Tongue (tissue), 2 donors: ENCODE results near the gene KCNJ11. TPM values are rescaled to one million over a fixed set of nuclear protein-coding genes. Genes with fewer than 3 reads are reported as not detected.

ENCODE experiments used
- DNase-seq: peaks from one replicate; pipeline ENCODE4 v3.0.0-alpha.2; 2015
- total RNA-seq: library from RNA; depleted of rRNA; stranded (reverse); fragments of >200 nt; gene quantifications from one replicate; pipeline ENCODE4 v1.2.3, GENCODE V29; 2014

Gene KCNJ11
- total RNA-seq, 1 donor from 2014 or later, result 28.6 TPM

- no peak for DNase-seq
Measured at GRCh38 chr11:17408641-17409040, 20.2 kb upstream of the KCNJ11 start.

GRCh38 chr11:17408026-17408425 lies 19.6 kb upstream of the KCNJ11 start:
- no peak for DNase-seq

GRCh38 chr11:17407575-17407974 lies 19.1 kb upstream of the KCNJ11 start:
- DNase-seq, result no peak

- no peak for DNase-seq
Measured at GRCh38 chr11:17406818-17407149, 18.3 kb upstream of the KCNJ11 start.

- DNase-seq, result no peak
Measured at GRCh38 chr11:17406082-17406817, 17.8 kb upstream of the KCNJ11 start.

- DNase-seq, result peak; percentile 67
Measured at GRCh38 chr11:17405232-17406005, 17.0 kb upstream of the KCNJ11 start.

- no peak for DNase-seq
Measured at GRCh38 chr11:17403980-17404759, 15.7 kb upstream of the KCNJ11 start.

- no peak for DNase-seq
Measured at GRCh38 chr11:17402486-17402885, 14.0 kb upstream of the KCNJ11 start.

- no peak for DNase-seq
Measured at GRCh38 chr11:17401841-17402240, 13.4 kb upstream of the KCNJ11 start.

- DNase-seq, result peak; percentile 16
Measured at GRCh38 chr11:17401316-17401715, 12.9 kb upstream of the KCNJ11 start.

GRCh38 chr11:17400048-17400775 lies 11.8 kb upstream of the KCNJ11 start:
- no peak for DNase-seq

- DNase-seq, result no peak
Measured at GRCh38 chr11:17399236-17399635, 10.8 kb upstream of the KCNJ11 start.

- no peak for DNase-seq
Measured at GRCh38 chr11:17397311-17398002, 9.0 kb upstream of the KCNJ11 start.

- no peak for DNase-seq
Measured at GRCh38 chr11:17396598-17397310, 8.3 kb upstream of the KCNJ11 start.

GRCh38 chr11:17395978-17396377 lies 7.5 kb upstream of the KCNJ11 start:
- no peak for DNase-seq

- no peak for DNase-seq
Measured at GRCh38 chr11:17395554-17395961, 7.1 kb upstream of the KCNJ11 start.

- no peak for DNase-seq
Measured at GRCh38 chr11:17394743-17395390, 6.4 kb upstream of the KCNJ11 start.

- DNase-seq, result no peak
Measured at GRCh38 chr11:17393472-17393871, 5.0 kb upstream of the KCNJ11 start.

GRCh38 chr11:17392872-17393271 lies 4.4 kb upstream of the KCNJ11 start:
- DNase-seq, result no peak
